Keratinocyte (primary cell): ENCODE data around the gene CCNB1IP1. TPM values are rescaled to one million over a fixed set of nuclear protein-coding genes. Genes with fewer than 3 reads are reported as not detected.

Source experiments
- DNase-seq: peaks from one replicate; pipeline ENCODE4 v3.0.0-alpha.2; 2011; ENCODE audit warnings: low read depth, missing footprints, low spot score
- FAIRE-seq: peaks from 2 replicates; lab custom pipeline; 2011; peaks lifted over from hg19 to GRCh38; lab: Jason Lieb, UNC
- H2AFZ ChIP-seq: 2 replicates; pipeline ENCODE4 v1.6.0; 2012; ENCODE audit warnings: low read length, control low read depth, inconsistent platforms; ENCODE audit not compliant: control insufficient read depth
- H3K27ac ChIP-seq: 2 replicates; pipeline ENCODE4 v1.5.1; 2011; ENCODE audit warnings: low read length; ENCODE audit not compliant: control insufficient read depth, insufficient read depth
- H3K27me3 ChIP-seq: 3 replicates; pipeline ENCODE4 v1.6.0; 2011; ENCODE audit warnings: low read length; ENCODE audit not compliant: control insufficient read depth, insufficient read depth; ENCODE audit errors: extremely low read depth
- H3K36me3 ChIP-seq, 2 experiments: 2 replicates in 1 of 2; 3 replicates in 1 of 2; pipeline ENCODE4 v1.5.1; 2011; ENCODE audit warnings: low read length in 2 of 2, mild to moderate bottlenecking in 1 of 2; ENCODE audit not compliant: control insufficient read depth in 2 of 2, insufficient read depth in 2 of 2; ENCODE audit errors: extremely low read depth in 1 of 2
- H3K4me1 ChIP-seq: 3 replicates; pipeline ENCODE4 v1.5.1; 2011; ENCODE audit warnings: low read length; ENCODE audit not compliant: control insufficient read depth, insufficient read depth; ENCODE audit errors: extremely low read depth
- H3K4me2 ChIP-seq: 3 replicates; pipeline ENCODE4 v1.6.0; 2011; ENCODE audit warnings: low read depth, low read length; ENCODE audit not compliant: control insufficient read depth, insufficient read depth; ENCODE audit errors: extremely low read depth
- H3K4me3 ChIP-seq, 3 experiments: fragments of 200-600 bp in 1 of 3; sonication (generic) in 1 of 3; 2 replicates in 2 of 3; 3 replicates in 1 of 3; pipeline ENCODE4 v1.5.1; 2011 to 2016; ENCODE audit warnings: low read length in 3 of 3, mild to moderate bottlenecking in 3 of 3, control low read depth in 2 of 3, inconsistent platforms in 1 of 3, low read depth in 1 of 3, mixed read lengths in 1 of 3, mixed run types in 1 of 3, moderate library complexity in 1 of 3; ENCODE audit not compliant: control insufficient read depth in 2 of 3, insufficient read depth in 2 of 3; ENCODE audit errors: extremely low read depth in 1 of 3
- H3K79me2 ChIP-seq: 2 replicates; pipeline ENCODE4 v1.6.0; 2012; ENCODE audit warnings: low read length; ENCODE audit not compliant: control insufficient read depth, insufficient read depth
- H3K9ac ChIP-seq: 3 replicates; pipeline ENCODE4 v1.6.0; 2011; ENCODE audit warnings: low read length; ENCODE audit not compliant: control insufficient read depth, insufficient read depth; ENCODE audit errors: extremely low read depth
- H3K9me1 ChIP-seq: 3 replicates; pipeline ENCODE4 v1.6.0; 2011; ENCODE audit warnings: low read length; ENCODE audit not compliant: control insufficient read depth, insufficient read depth; ENCODE audit errors: extremely low read depth
- H3K9me3 ChIP-seq: 2 replicates; pipeline ENCODE4 v1.5.1; 2012; ENCODE audit warnings: low read depth, low read length; ENCODE audit not compliant: control insufficient read depth
- H4K20me1 ChIP-seq: 3 replicates; pipeline ENCODE4 v1.6.0; 2011; ENCODE audit warnings: low read length; ENCODE audit not compliant: control insufficient read depth, insufficient read depth; ENCODE audit errors: extremely low read depth
- EZH2 ChIP-seq: IDR thresholded peaks from one replicate; pipeline ENCODE4 v1.6.1; 2012; ENCODE audit warnings: inconsistent platforms, mild to moderate bottlenecking, low read length, moderate library complexity
- dilution Hi-C: fragments of 300-500 bp; cut with MboI; formaldehyde crosslinking; loops from one replicate; pipeline ENCODE4 v1.7.0; 2020; ENCODE audit warnings: low sequenced_read_pairs; ENCODE audit not compliant: extremely low pct_ligation_motif_present
- polyA plus RNA-seq, 5 experiments: library from polyadenylated mRNA; depleted of rRNA in 3 of 5; stranded (reverse) in 3 of 5; stranded (forward) in 1 of 5; unstranded in 1 of 5; fragments of >200 nt; gene quantifications; 1 replicate in 1 of 5; 2 replicates in 3 of 5; 3 replicates in 1 of 5; pipeline versions ENCODE4 v1.2.1 to v1.2.3, GENCODE V29; 2011 to 2012; ENCODE audit warnings: missing spikeins in 2 of 5, low read depth in 1 of 5, low replicate concordance in 1 of 5
- TF ChIP-seq, protein P1 (sequence below), 3 experiments: IDR thresholded peaks in 1 of 3; conservative IDR thresholded peaks in 1 of 3; optimal IDR thresholded peaks in 1 of 3; 2 replicates in 2 of 3; 3 replicates in 1 of 3; pipeline versions ENCODE3 to v1.5.1; 2011; ENCODE audit warnings: low read length in 3 of 3, mild to moderate bottlenecking in 3 of 3, moderate library complexity in 2 of 3, control low read depth in 1 of 3, inconsistent platforms in 1 of 3; ENCODE audit not compliant: insufficient read depth in 2 of 3; ENCODE audit errors: extremely low read depth in 1 of 3

Gene CCNB1IP1
- polyA plus RNA-seq, 1 donor (not counting 4 experiments of a cell fraction or from before 2014, with no cell fraction given) = 65.8 TPM

DNA sequence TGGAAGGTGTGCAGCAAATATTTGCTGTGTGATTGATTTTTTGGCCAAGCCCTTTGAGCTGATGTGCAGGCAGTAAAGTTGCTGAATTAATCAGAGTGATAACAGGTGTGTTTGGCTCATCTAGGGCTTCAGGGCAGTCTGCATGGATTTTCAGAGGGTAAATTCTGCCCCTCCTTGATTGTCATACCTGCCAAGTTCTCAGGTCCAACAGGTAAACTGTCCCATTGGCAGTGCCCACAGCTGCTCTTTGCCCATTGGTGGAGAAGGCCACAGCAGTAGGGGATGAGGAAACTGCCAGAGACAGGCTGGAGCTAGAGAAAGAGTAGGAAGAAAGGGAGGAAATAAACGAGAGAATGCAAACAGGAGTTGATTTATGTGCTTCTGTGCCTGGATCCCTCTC is 46.7 kb upstream of the CCNB1IP1 start:
- Histone ChIP-seq H4K20me1 (no peaks in the 10 kb centered on the region), H3K9ac (no peak overlapping the region), H3K79me2 (no peaks in the 10 kb centered on the region), H3K27ac (no peak overlapping the region), H3K4me3 (no peak overlapping the region), H3K36me3 (peaks cover 52 to 67% of the 10 kb centered on the region in 2 experiments), H3K4me2 (no peak overlapping the region), H3K9me3 (no peaks in the 10 kb centered on the region), H3K9me1 (no peaks in the 10 kb centered on the region), H2AFZ (no peak overlapping the region), H3K27me3 (no peaks in the 10 kb centered on the region), H3K4me1 (no peaks in the 10 kb centered on the region)
- dilution Hi-C loops = no loop called here
- FAIRE-seq = no peak
- DNase-seq = no peak
- TF ChIP-seq, protein P1, sequence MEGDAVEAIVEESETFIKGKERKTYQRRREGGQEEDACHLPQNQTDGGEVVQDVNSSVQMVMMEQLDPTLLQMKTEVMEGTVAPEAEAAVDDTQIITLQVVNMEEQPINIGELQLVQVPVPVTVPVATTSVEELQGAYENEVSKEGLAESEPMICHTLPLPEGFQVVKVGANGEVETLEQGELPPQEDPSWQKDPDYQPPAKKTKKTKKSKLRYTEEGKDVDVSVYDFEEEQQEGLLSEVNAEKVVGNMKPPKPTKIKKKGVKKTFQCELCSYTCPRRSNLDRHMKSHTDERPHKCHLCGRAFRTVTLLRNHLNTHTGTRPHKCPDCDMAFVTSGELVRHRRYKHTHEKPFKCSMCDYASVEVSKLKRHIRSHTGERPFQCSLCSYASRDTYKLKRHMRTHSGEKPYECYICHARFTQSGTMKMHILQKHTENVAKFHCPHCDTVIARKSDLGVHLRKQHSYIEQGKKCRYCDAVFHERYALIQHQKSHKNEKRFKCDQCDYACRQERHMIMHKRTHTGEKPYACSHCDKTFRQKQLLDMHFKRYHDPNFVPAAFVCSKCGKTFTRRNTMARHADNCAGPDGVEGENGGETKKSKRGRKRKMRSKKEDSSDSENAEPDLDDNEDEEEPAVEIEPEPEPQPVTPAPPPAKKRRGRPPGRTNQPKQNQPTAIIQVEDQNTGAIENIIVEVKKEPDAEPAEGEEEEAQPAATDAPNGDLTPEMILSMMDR (optimal IDR thresholded peaks at IDR 0.05 in 1 of 3, IDR thresholded peaks at IDR 0.05 in 1 of 3, conservative IDR thresholded peaks at IDR 0.05 in 1 of 3; ENCODE audit: extremely low read depth in 1 of 3, insufficient read depth in 2 of 3, low read length in 3 of 3) = no peak
- no peak for TF ChIP-seq EZH2

DNA sequence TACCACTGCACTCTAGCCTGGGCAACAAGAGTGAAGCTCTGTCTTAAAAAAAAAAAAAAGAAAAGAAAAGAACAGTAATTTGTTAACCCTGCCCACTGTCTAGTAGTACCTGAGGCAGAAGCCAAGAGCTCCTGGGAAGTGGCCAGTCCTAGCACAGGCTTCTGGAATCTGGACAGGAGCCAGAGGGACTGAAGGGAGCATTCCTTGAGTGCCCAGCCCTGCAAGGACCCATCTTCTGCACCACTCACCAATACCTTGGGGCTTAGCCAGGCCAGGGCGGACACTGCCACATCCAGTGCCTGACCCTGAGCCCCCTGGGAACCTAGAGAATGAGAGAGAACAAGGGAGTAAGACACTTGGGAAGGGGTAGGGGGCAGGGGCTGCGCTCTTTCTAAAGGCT is 44.1 kb upstream of the CCNB1IP1 start:
- H3K36me3 ChIP-seq = peaks cover 60 to 62% of the 10 kb centered on the region in 2 experiments
- H4K20me1 ChIP-seq = no peaks in the 10 kb centered on the region
- TF ChIP-seq, protein P1 (optimal IDR thresholded peaks at IDR 0.05 in 1 of 3, IDR thresholded peaks at IDR 0.05 in 1 of 3, conservative IDR thresholded peaks at IDR 0.05 in 1 of 3; ENCODE audit: extremely low read depth in 1 of 3, insufficient read depth in 2 of 3, low read length in 3 of 3) = no peak
- H3K27me3 ChIP-seq = no peaks in the 10 kb centered on the region
- no peaks in the 10 kb centered on the region for H3K9me1 ChIP-seq
- FAIRE-seq (no peak), DNase-seq (no peak)
- no peak overlapping the region for H3K27ac ChIP-seq
- no peak overlapping the region for H2AFZ ChIP-seq
- H3K79me2 ChIP-seq = no peaks in the 10 kb centered on the region
- no peaks in the 10 kb centered on the region for H3K4me1 ChIP-seq
- H3K9ac ChIP-seq = no peak overlapping the region
- dilution Hi-C loops = no loop called here
- no peak overlapping the region for H3K4me3 ChIP-seq
- H3K4me2 ChIP-seq = no peak overlapping the region
- no peaks in the 10 kb centered on the region for H3K9me3 ChIP-seq
